IMR-90 (cell line): ENCODE measurements around the gene GRAMD2B.

Experiments used
- RAD21 ChIP-seq: IDR thresholded peaks from 2 replicates; pipeline ENCODE4 v1.6.1; 2012; ENCODE audit warnings: low read length, improper control_type of control experiment
- RCOR1 ChIP-seq: IDR thresholded peaks from 2 replicates; pipeline ENCODE4 v1.6.1; 2012; ENCODE audit warnings: mild to moderate bottlenecking, low read length, improper control_type of control experiment; ENCODE audit not compliant: insufficient replicate concordance
- SMC3 ChIP-seq: fragments of 150-350 bp; IDR thresholded peaks from 2 replicates; pipeline ENCODE4 v1.6.1; 2016; ENCODE audit warnings: low read depth, mild to moderate bottlenecking, antibody characterized with exemption, low read length, moderate library complexity
- TF ChIP-seq, protein P1 (sequence below): conservative IDR thresholded peaks from 2 replicates; pipeline ENCODE4 v1.5.1; 2012; ENCODE audit warnings: mild to moderate bottlenecking, low read depth, low read length, improper control_type of control experiment

DNA sequence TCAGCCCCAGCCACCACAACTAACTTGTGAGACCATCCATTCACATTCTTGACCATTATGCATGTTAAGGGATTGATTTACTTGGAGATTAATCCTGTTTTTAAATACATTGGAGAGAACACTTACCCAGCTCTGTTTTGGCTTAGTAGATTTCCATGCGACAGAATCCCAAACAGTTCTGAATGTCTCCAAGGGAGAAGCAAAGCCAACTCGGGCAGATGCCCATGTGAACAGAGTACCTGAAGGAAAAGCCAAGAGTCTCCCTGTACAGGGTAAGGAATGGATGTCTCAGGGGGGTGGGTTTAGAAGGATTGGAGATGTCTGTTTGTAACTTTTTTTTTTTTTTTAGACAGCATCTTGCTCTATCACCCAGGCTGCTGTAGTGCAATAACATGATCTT lies 61.0 kb downstream of the GRAMD2B start:
- no peak for TF ChIP-seq RCOR1
- TF ChIP-seq, protein P1, sequence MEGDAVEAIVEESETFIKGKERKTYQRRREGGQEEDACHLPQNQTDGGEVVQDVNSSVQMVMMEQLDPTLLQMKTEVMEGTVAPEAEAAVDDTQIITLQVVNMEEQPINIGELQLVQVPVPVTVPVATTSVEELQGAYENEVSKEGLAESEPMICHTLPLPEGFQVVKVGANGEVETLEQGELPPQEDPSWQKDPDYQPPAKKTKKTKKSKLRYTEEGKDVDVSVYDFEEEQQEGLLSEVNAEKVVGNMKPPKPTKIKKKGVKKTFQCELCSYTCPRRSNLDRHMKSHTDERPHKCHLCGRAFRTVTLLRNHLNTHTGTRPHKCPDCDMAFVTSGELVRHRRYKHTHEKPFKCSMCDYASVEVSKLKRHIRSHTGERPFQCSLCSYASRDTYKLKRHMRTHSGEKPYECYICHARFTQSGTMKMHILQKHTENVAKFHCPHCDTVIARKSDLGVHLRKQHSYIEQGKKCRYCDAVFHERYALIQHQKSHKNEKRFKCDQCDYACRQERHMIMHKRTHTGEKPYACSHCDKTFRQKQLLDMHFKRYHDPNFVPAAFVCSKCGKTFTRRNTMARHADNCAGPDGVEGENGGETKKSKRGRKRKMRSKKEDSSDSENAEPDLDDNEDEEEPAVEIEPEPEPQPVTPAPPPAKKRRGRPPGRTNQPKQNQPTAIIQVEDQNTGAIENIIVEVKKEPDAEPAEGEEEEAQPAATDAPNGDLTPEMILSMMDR, result no peak
- TF ChIP-seq SMC3, result no peak
- TF ChIP-seq RAD21, result no peak
